ENCODE measurements around the gene GOT2.
A peak's percentile ranks its signal among the peaks of the same experiment; 100 is the strongest.

GRCh38 chr16:58679763-58680162 is 54.4 kb downstream of the GOT2 start:
- TF ChIP-seq POLR2AphosphoS5 (IDR thresholded peaks at IDR 0.05) (peak in 1 of 3 donors; percentile 35), CTCF (IDR thresholded peaks at IDR 0.05 in 8 of 11, conservative IDR thresholded peaks at IDR 0.05 in 3 of 11) (no peak), POLR2A (IDR thresholded peaks at IDR 0.05) (no peak)

All from spleen (tissue), 7 donors.